HG03066 (cell line): ENCODE data around the gene THSD4.

Source experiments
- ATAC-seq: cut with Tn5 transposase; IDR thresholded peaks from one replicate; pipeline ENCODE4 v1.9.1; 2021; ENCODE audit warnings: low read depth; ENCODE audit not compliant: unreplicated experiment

The THSD4 gene

DNA sequence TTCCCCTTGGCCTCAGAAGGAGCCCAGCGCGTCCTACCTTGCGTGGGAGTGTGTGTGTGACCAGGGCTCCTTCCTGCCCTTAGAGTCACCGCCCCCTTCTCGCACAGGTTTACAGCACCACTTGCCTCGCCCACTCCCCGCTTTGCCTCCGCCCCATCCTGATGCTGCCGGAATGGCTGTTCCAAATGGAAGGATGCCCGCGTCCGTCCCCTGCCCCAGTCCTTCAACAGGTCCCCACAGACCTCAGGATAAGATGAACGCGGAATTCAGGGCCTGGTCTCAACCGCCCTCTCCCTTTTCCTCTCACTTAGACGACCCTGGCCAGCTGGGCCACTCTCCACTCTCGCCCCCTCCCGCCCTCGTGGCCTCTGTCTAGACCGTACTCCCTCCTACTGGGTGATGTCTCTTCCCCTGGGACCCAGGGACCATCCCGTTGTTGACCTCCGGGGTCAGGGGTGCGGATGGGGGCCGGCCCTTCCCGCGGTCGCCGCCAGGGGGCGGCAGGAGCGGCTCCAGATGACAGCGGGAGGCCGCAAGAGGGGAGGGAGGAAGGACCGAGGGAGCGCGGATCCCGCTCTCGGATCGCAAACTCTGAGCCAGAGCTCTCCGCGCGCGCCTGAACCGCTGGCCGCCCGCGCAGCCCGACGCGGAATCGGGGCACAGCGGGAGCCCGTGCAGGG is at the start of gene THSD4:
Gene THSD4, plus strand, starts transcription at position 585 of the 680 bp plus-strand sequence.
- peak; percentile 74 for ATAC-seq

DNA sequence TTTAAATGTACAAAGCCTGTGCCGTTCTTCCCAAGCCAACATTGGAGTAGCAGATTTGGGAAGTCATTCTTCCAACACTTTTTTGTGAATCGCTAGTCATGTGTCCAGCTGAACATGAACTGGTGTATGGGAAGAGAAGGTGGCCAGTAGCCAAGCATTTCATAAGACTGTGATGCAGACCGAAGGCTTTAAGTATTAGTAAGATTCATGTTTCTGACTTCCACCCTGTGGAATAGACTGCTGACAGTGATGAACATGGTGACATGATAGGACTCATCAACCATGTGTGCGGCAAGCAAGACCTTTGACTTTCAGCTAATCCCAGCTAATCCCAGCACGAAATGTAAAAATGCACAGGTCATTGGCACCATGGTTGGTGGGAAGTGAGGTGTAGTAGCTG is 48.3 kb upstream of the THSD4 start:
- no peak for ATAC-seq

DNA sequence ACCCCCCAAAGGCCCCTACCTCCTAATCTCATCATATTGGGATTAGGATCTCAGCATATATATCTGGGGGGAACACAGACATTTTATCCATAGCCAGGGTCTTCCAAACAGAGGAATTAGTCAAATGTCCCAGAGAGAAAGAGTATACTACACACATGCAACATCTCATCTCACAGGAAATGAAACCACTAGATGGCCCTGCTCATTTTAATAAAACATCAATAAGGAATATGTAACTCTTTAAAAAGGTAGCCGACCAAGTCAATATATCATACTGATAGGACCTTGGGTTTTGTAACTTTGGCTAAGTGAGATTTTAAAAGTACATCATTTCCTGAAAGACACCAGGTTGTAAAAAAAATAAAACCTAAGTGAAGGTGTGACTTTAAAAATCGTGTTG is 45.6 kb upstream of the THSD4 start:
- no peak for ATAC-seq

DNA sequence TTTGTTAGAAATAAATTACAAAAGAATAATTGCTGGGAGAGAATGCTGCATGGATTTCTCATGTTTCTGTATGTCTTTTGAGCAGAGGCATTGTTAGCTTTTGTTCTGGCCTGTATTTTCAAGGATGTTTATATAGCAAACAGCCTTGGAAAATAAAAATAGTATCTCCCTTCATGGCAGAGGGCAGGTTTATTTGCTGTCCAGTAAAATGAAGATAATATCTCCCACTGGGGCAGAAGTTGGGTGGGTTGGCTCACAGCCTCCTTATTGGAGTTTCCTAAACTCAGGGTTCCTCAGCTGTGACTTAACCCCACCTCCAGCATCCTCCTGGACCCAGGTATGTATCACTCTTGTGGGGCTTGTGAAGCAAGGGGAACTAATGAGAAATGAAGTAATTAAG is 43.7 kb upstream of the THSD4 start:
- ATAC-seq, result no peak

DNA sequence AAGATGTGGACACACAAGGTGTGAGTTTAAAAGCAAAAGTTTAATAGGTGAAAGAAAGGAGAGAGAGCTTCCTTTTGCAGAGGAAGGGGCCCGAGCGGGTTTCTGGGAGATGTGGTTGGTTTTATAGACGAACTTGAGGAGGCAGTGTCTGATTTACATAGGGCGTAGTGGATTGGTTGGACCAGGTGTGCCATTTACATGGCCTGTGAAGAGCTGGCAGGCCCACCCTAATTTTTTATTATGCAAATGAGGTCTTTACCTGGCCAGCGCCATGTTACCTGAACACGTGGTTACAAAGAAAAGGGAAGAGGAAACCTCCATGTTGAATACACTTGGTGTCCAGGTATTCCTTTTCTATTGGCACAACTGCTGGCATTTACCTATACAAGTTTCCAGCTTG is 42.8 kb upstream of the THSD4 start:
- no peak for ATAC-seq

DNA sequence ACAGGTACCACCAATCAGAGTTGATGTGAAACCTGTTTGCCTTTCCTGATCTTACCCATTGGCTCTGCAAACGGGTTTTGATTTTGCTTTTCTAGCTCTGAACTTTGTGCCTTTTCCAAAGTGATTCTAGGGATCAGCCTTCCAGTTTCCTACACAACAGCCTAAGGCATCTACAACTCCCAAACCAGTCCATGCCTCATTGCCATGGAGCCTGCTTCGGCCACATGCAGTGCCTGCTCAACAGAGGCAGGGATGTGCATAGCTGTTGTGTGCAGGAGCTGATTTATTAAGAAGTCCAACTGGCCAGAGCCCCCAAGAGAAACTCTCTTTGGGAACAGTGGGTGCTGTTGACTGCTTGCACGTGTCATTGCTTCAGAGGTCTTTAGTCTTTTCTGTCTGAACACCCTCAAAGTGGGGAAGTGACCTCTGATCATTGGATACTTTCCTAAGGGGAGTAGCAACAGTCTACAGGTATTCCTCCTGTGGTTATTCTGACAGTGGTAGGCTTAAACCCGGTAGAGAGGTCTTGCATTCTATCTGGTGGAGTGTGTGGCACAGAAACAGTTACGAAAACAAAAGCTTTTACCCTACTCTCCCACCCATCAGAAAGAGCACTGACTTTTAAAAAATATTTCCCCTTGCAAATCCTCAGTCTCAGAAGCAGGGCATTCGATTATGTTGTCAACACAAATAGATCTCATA is 36.6 kb upstream of the THSD4 start:
- no peak for ATAC-seq

DNA sequence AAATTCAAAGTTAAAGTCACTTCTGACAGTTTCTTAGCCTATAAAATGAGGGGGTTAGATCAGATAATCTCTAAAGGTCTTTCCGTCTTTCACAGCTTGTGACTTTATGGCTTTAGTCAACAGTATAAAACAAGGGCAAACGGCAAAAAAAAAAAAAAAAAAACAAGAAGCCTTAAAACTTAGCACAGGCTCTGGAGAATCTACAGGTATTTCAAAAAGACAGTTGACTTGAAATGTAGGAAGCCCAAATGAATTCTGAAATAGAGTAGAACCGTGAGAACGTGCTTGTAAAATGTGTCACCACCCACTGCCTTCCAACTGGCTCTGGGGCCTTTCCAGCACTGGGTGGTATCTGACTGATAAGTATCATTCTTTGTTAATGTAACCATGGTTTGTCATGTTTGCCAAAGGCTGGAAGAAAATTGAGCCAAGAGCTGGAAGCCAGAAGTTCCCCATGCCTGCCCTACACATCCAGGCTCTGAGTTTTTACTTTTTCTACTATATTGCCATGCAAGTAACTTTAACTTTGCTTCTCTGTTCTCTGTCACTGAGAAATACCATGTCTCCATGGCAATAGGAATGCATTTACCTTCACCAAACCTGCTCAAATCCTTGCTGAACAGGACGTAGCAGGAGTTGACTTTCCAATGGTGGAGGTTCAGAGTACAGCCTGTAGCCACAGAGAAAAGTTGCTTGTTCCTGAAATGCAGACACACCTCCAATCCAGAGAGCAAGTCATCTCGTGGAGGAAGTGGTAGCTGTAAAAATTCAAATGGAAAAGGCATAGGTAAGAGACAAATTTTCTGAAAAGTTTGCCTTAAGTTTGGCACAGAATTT is 35.8 kb upstream of the THSD4 start:
- ATAC-seq, result no peak

DNA sequence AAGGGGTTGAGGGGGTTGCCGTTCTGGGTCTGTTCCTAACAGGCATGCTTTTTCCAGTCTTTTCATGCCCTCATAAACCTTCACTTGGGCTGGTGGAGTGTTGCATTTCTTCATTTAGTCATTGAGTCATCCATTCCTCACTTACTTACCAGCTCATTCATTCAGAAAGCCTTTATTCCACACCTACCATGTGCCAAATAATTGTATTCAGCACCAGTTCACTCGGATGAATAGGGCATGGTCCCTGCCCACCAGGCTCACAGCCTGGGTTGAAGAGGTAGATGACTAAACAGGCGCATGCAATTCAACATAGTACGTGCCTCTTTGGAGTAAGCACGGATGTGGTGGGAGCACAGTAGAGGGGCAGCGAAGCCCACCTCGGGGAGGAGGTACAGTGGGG is 35.1 kb upstream of the THSD4 start:
- no peak for ATAC-seq

DNA sequence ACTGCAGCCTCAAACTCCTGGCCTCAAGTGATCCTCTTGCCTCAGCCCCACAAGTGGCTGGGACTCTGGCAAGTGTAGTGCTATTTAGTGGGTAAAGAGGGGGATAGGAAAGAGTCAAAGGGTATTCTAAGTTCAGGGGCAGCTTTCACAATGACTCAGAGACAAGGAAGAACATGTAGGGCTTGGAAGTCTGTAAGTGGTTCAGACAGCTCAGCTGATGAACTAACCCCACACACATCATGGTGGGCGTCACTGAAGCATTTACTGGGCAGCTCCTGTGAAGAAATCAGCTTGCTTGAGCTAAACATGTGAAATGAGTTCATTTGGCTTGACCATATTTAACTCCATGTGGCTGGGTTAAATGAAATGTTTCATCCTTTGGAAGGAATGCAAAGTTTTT is 34.6 kb upstream of the THSD4 start:
- ATAC-seq, result no peak

DNA sequence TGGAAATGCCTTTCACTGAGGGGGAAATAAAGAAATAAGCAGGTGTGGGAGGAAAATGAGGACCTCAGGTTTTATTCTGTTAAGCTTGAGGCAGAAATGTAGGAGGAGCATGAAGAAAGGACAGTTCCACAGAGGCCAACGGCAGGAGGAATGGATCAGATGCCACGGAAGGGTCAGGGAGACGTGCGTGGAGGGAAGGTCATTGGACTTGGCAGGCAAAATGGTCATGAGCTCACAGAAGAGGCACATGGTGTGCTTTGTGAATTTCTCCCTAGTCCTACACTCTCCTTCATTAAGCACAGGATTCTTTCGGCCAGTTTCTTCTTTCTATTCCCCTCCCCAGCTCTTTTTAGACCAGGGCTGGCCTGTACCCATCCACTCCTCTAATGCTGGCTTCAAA is 32.5 kb upstream of the THSD4 start:
- ATAC-seq, result no peak

DNA sequence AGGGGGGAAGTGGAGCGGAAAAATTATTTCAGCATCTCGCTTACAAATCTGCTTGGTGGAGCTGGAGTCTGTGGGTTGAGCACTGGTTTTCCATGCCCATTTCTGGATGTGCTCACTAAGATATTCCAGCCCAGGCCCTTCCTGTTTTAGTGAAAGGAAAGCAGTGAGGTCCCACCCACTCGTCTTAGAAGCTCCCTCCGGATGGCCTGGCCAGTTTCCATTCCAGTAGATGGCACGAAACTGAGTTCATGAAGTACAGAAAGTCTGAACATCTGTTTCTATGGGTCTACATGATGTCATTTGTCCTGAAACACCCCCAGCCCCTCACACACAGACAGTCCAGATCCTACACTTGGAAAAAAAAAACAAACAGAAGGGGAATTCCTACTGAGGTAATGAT is 31.9 kb upstream of the THSD4 start:
- ATAC-seq, result no peak

DNA sequence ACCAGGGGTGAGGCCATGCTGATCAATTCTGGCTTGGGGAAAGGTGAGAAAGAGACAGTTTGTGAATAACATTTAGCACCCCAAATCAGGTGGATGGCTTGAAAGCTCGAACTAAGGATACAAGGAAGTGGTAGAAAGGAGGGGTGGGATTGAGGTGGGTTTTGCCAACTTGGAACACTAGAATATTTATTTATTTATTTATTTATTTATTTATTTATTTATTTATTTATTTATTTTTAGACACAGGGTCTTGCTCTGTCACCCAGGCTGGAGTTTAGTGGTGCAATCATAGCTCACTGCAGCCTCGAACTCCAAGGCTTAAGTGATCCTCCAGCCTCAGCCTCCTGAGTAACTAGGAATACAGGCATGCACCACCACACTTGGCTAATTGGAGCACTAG is 31.0 kb upstream of the THSD4 start:
- no peak for ATAC-seq

DNA sequence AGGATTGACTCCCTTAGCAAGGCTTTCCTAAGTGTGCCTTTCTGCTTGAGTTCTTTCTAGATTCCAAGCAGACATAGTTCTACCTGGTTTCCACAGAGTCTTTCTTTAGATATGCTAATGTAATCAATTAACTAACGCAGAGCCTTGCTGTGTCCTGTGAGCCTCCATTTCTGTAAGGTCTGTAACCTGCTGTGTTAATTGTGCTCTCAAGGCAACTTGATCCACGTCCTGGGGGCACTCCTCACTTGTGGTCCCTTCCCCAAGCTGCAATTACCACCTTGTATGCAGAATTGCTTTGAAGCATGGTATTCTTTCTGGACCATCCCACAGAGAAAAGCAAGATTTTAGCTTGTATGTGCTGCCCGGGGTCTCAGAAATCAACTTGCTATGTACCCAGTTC is 29.5 kb upstream of the THSD4 start:
- no peak for ATAC-seq

DNA sequence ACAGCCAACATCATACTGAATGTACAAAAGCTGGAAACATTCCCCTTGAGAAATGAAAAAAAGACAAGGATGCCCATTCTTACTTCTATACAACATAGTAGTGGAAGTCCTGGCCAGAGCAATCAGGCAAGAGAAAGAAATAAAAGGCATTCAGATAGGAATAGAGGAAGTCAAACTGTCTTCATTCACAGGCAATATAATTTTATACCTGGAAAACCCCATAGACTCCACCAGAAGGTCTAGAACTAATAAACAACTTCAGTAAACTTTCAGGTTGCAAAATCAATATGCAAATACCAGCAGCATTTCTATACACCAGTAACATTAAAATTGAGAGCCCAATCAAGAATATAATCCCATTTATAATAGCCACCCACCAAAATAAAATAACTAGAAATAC is 27.1 kb upstream of the THSD4 start:
- no peak for ATAC-seq

DNA sequence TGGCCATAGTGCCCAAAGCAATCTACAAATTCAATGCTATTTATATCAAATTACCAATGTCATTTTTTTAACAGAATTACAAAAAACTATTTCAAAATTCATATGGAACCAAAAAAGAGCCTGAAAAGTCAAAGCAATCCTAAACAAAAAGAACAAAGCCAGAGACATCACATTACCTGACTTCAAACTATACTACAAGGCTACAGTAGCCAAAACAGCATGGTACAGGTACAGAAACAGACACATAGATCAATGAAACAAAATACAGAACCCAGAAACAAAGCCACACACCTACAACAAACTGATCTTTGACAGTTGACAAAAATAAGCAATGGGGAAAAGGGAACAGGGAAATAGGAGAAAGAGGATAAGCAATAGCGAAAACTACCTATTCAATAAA is 26.6 kb upstream of the THSD4 start:
- ATAC-seq, result no peak

DNA sequence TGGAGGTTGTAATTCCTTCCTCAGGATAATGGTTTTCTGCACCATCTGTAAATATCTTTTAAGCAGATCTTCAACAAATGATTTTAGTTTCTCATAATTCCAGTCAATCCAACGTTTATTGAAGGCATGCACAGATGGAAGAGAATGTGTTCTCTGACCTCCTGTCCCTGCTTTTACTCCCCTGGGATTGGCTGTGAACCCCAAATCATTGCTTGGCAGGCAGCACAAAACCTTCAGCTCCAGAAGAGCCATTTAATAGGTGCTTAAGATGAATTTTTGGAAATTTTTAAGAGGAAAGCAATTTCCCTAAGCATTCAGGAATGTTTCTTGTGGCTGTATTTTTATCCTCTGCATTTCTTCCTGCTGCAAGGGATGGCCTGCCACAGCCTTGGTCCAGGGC is 25.5 kb upstream of the THSD4 start:
- no peak for ATAC-seq

DNA sequence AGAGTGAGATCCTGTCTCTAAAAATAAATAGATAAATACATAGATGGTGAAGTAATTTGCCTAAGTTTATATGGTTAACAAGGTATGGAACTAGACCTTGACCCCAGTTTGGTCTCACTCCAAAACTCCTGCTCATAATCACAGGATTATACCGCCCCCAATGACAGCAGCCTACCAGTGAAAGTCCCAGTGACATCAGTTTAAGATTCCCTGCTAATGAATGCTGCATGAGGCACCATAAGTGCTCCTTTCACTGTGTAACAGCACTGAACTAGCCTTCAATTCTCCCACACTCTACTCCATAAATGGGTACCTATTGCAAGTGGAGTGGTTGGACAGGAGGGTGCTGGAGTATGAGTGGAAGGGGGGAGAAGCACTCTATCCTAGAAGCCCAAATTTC is 23.7 kb upstream of the THSD4 start:
- ATAC-seq, result no peak

DNA sequence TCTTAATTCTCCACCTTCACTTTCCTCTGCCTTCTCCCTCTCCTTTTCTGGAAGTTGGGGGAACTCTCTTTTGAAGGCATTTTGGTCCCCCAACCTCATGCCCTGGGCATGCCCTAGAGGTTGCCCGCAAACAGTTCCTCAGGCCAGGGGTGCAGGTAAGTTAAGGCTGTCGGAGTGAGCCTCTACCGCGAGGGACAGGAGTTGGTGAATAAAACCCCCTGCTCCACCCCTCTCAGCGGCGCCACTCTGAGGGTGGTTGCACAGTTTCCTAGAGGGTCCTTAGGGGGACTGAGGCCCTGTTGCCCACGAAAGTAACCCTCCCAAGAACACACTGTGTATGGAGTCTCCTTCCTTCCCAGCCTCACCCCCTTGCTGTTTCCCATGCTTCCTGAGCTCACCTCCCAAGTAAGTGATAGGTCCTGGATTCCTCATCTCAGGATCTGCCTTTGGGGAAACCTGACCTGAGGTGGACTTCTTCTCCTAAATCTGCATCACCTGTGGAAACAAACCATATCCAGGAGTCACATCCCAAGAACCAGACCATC is 23.1 kb upstream of the THSD4 start:
- no peak for ATAC-seq

DNA sequence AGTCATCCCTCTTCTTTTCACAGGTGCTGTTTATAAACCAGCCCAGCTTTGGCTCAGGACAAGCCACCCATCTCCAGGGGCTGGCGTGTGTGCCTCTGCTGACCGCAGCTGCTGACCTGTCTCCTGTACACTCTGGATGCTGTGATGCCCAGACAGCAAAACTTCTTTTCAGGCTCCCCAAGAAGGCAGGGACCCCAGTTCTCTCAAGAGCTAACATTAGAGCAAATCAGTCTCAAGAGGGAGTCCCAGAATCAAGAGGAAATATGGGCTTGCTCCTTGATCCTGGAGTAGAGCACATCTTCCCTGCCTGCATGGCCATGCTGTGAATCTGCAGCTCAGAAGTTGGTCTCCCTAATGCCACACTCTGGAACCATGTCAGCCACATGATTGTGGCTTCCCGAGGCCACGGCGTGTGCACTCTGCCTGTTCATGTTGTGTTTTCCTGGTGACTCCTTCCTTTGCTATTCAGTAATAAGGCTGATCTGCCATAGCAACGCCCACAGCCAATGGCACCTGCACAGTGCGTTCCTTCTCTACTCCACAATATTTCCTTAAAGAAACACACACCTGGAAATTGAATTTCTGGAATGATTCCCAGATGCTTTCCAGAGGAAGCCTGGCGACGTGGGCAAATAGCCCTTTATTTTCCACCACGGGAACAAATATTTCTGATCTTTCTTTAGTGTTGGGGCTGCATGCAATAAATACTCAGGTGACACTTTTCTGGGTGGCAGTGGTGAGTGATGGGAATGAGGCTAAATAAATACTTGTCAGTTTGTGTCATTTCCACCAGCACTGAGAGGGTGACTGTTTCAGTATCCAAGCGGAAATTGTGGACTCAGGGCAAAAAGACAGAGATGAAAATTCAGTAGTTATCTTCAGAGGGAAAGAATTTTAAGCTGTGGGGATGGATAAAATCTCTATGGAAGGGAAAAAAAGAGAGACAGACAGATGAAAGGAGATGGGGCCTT is 21.9 kb upstream of the THSD4 start:
- ATAC-seq, result no peak

DNA sequence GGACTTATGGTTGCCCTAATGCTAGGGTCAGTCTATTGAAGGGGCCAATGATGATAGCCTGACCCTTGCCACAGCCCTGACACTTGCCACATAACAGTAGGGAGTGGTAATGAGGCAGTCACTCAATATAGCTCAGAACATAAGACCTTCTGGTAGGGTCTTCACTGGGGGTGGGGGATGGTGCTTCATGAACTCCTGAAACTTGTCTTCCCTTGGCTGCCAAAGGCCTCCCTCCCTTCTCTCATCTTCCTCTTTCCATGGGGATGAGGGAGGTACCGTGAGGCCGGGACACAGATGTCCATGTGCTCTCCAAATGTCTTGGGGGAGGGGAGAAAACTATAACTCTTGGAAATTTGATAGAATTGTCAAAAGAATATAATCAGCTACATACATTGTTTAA is 21.1 kb upstream of the THSD4 start:
- no peak for ATAC-seq
